NCI-H2029 (cell line): Measurements from ENCODE around the gene NDUFA7.
"Not testable (repeated sequence)": the region's sequence is repeated elsewhere in the genome, so short reads cannot be mapped to it uniquely, and the experiment has no call there.

ENCODE experiments used
- DNase-seq: peaks from one replicate; lab custom pipeline; 2025; lab: John Stamatoyannopoulos, UW

NDUFA7 gene

GRCh38 chr19:8342316-8342683, 21.1 kb upstream of the NDUFA7 start:
- DNase-seq = no peak

GRCh38 chr19:8341504-8341903, 20.3 kb upstream of the NDUFA7 start:
- DNase-seq = not testable (repeated sequence)

- DNase-seq = no peak
Measured at GRCh38 chr19:8340341-8341096, 19.3 kb upstream of the NDUFA7 start.

- DNase-seq = no peak
Measured at GRCh38 chr19:8338835-8339234, 17.7 kb upstream of the NDUFA7 start.

- no peak for DNase-seq
Measured at GRCh38 chr19:8337728-8338127, 16.6 kb upstream of the NDUFA7 start.

GRCh38 chr19:8336660-8337059, 15.5 kb upstream of the NDUFA7 start:
- no peak for DNase-seq

GRCh38 chr19:8336072-8336569, 14.9 kb upstream of the NDUFA7 start:
- DNase-seq = peak; percentile 50

- DNase-seq = peak; percentile 55
Measured at GRCh38 chr19:8335343-8336071, 14.3 kb upstream of the NDUFA7 start.

GRCh38 chr19:8334458-8335342, 13.5 kb upstream of the NDUFA7 start:
- peak; percentile 83 for DNase-seq

GRCh38 chr19:8333767-8334457, 12.7 kb upstream of the NDUFA7 start:
- DNase-seq = no peak

GRCh38 chr19:8332976-8333766, 12.0 kb upstream of the NDUFA7 start:
- no peak for DNase-seq

GRCh38 chr19:8331263-8331845, 10.2 kb upstream of the NDUFA7 start:
- DNase-seq = no peak

- DNase-seq = no peak
Measured at GRCh38 chr19:8329996-8330395, 8.8 kb upstream of the NDUFA7 start.

GRCh38 chr19:8325454-8325853, 4.3 kb upstream of the NDUFA7 start:
- DNase-seq = no peak

- peak; percentile 62 for DNase-seq
Measured at GRCh38 chr19:8324186-8325050, 3.2 kb upstream of the NDUFA7 start.

- DNase-seq = no peak
Measured at GRCh38 chr19:8323781-8324185, 2.6 kb upstream of the NDUFA7 start.

GRCh38 chr19:8322638-8322997, 1.4 kb upstream of the NDUFA7 start:
- no peak for DNase-seq

- no peak for DNase-seq
Measured at GRCh38 chr19:8321986-8322637, 937 bp upstream of the NDUFA7 start.

- no peak for DNase-seq
Measured at GRCh38 chr19:8320564-8321066, 560 bp downstream of the NDUFA7 start.
